B cell (primary cell): ENCODE results near the gene GXYLT1. TPM values are rescaled to one million over a fixed set of nuclear protein-coding genes. Genes with fewer than 3 reads are reported as not detected.

Experiments used
- ATAC-seq: fragments of 200-7000 bp; cut with Tn5 transposase; one replicate; pipeline ENCODE4 v1.10.0; 2021; ENCODE audit warnings: low read depth, mild to moderate bottlenecking, moderate number of reproducible peaks, moderate library complexity
- CTCF ChIA-PET: fragments of 350-600 bp; sonication (Branson Sonifier 250); formaldehyde crosslinking; loops from one replicate; lab custom pipeline; 2021; ENCODE audit warnings: antibody characterized with exemption, inconsistent platforms; lab: Charles Lee
- POLR2A ChIA-PET: fragments of 350-600 bp; sonication (Branson Sonifier 250); formaldehyde crosslinking; loops from one replicate; lab custom pipeline; 2021; ENCODE audit warnings: antibody characterized with exemption; lab: Charles Lee
- DNase-seq: peaks from one replicate; pipeline ENCODE4 v3.0.0; 2013
- H2AFZ ChIP-seq: 2 replicates; pipeline ENCODE4 v1.6.1; 2012; ENCODE audit warnings: mild to moderate bottlenecking, low read depth, low read length; ENCODE audit not compliant: insufficient read depth, poor library complexity, severe bottlenecking
- H3K27ac ChIP-seq, 2 donors: 1 replicate in 1 of 2; 2 replicates in 1 of 2; pipeline ENCODE4 v1.5.1; 2012 to 2013; ENCODE audit warnings: low read length in 2 of 2, mild to moderate bottlenecking in 2 of 2, moderate library complexity in 1 of 2
- H3K27me3 ChIP-seq, 4 experiments: fragments of 200-600 bp in 1 of 4; sonication (generic) in 1 of 4; replicated peaks in 1 of 4; 1 replicate in 2 of 4; 2 replicates in 2 of 4; pipeline versions ENCODE4 v1.6.1 to v1.7.0; 2013 to 2016; ENCODE audit warnings: low read length in 3 of 4, mild to moderate bottlenecking in 2 of 4, mixed read lengths in 1 of 4, moderate library complexity in 1 of 4; ENCODE audit not compliant: insufficient read depth in 4 of 4, control insufficient read depth in 3 of 4; ENCODE audit errors: control extremely low read depth in 1 of 4
- H3K36me3 ChIP-seq, 2 experiments: replicated peaks in 1 of 2; 1 replicate in 1 of 2; 2 replicates in 1 of 2; pipeline versions ENCODE4 v1.6.1 to v1.7.1; 2013; ENCODE audit warnings: low read length in 1 of 2; ENCODE audit not compliant: insufficient read depth in 2 of 2, control insufficient read depth in 1 of 2; ENCODE audit errors: control extremely low read depth in 1 of 2, extremely low read depth in 1 of 2
- H3K4me1 ChIP-seq, 2 donors: fragments of 200-600 bp in 1 of 2; sonication (generic) in 1 of 2; 1 replicate in 1 of 2; 2 replicates in 1 of 2; pipeline versions ENCODE4 v1.5.1 to v1.6.1; 2013 to 2017; ENCODE audit warnings: low read length in 2 of 2; ENCODE audit not compliant: control insufficient read depth in 2 of 2, insufficient read depth in 2 of 2
- H3K4me2 ChIP-seq: replicated peaks from 2 replicates; pipeline ENCODE3; 2012; ENCODE audit warnings: mild to moderate bottlenecking, low read depth, low read length; ENCODE audit not compliant: poor library complexity, severe bottlenecking
- H3K4me3 ChIP-seq, 5 experiments: fragments of 200-600 bp in 1 of 5; sonication (generic) in 1 of 5; 1 replicate in 3 of 5; 2 replicates in 2 of 5; pipeline versions ENCODE4 v1.5.1 to v1.7.0; 2011 to 2016; ENCODE audit warnings: low read length in 4 of 5, mild to moderate bottlenecking in 4 of 5, low read depth in 2 of 5, control low read depth in 1 of 5, moderate library complexity in 1 of 5; ENCODE audit not compliant: insufficient read depth in 1 of 5; ENCODE audit errors: control extremely low read depth in 1 of 5, extremely low read depth in 1 of 5
- H3K79me2 ChIP-seq: fragments of 200-600 bp; sonication (generic); one replicate; pipeline ENCODE4 v1.6.0; 2016; ENCODE audit warnings: low read length; ENCODE audit not compliant: control insufficient read depth, insufficient read depth
- H3K9ac ChIP-seq: fragments of 200-600 bp; sonication (generic); 2 replicates; pipeline ENCODE4 v1.6.1; 2017; ENCODE audit warnings: mild to moderate bottlenecking, low read length, moderate library complexity
- H3K9me3 ChIP-seq, 3 donors: one replicate each; pipeline versions ENCODE4 v1.6.1 to v1.7.1; 2013; ENCODE audit warnings: low read length in 2 of 3; ENCODE audit not compliant: control insufficient read depth in 2 of 3, insufficient read depth in 1 of 3; ENCODE audit errors: control extremely low read depth in 1 of 3
- H4K20me1 ChIP-seq: 2 replicates; pipeline ENCODE4 v1.6.0; 2012; ENCODE audit warnings: mild to moderate bottlenecking, low read length; ENCODE audit not compliant: insufficient read depth, control insufficient read depth, poor library complexity, severe bottlenecking
- H3K27ac Mint-ChIP-seq: one replicate; pipeline ENCODE4 v1.8.0; 2021; ENCODE audit warnings: mixed read lengths
- H3K27me3 Mint-ChIP-seq: one replicate; pipeline ENCODE4 v1.8.0; 2021; ENCODE audit warnings: mixed read lengths
- H3K4me1 Mint-ChIP-seq: one replicate; pipeline ENCODE4 v1.8.0; 2021; ENCODE audit warnings: mixed read lengths
- H3K4me3 Mint-ChIP-seq: one replicate; pipeline ENCODE4 v1.8.0; 2021; ENCODE audit warnings: mixed read lengths
- H3K9me3 Mint-ChIP-seq: one replicate; pipeline ENCODE4 v1.8.0; 2022; ENCODE audit warnings: mixed read lengths; ENCODE audit not compliant: insufficient read depth
- EZH2 ChIP-seq: IDR thresholded peaks from 2 replicates; pipeline ENCODE4 v1.6.1; 2012; ENCODE audit warnings: borderline replicate concordance, low read depth, mild to moderate bottlenecking, moderate library complexity, low read length; ENCODE audit not compliant: insufficient read depth, poor library complexity, severe bottlenecking
- WGBS: methylation state at CpG from one replicate; pipeline ENCODE4 v1.1.5; 2013; ENCODE audit warnings: missing lambda C conversion rate; ENCODE audit not compliant: insufficient coverage; 5-methylcytosine and 5-hydroxymethylcytosine counted together
- intact Hi-C: fragments of 100-400 bp; cut with micrococcal nuclease; formaldehyde crosslinking; loops from one replicate; pipeline ENCODE4 v1.10.0; 2022
- polyA plus RNA-seq: library from polyadenylated mRNA; depleted of rRNA; stranded (reverse); fragments of >200 nt; gene quantifications from 2 replicates; pipeline ENCODE4 v1.2.3, GENCODE V29; 2012
- total RNA-seq, 2 donors: library from RNA; stranded (reverse); fragments of 120-200 nt in 1 of 2; gene quantifications; 1 replicate in 1 of 2; 2 replicates in 1 of 2; pipeline versions ENCODE4 v1.2.3 to v1.2.4, GENCODE V29; 2013 to 2022
- TF ChIP-seq, protein P1 (sequence below): fragments of 200-600 bp; IDR thresholded peaks from one replicate; pipeline ENCODE4 v1.8.0; 2022; ENCODE audit warnings: antibody characterized with exemption, mild to moderate bottlenecking

The GXYLT1 gene
- total and polyA plus RNA-seq, 2 donors (not counting 1 experiment from before 2014, with no cell fraction given) = 2.0 to 9.4 TPM

DNA sequence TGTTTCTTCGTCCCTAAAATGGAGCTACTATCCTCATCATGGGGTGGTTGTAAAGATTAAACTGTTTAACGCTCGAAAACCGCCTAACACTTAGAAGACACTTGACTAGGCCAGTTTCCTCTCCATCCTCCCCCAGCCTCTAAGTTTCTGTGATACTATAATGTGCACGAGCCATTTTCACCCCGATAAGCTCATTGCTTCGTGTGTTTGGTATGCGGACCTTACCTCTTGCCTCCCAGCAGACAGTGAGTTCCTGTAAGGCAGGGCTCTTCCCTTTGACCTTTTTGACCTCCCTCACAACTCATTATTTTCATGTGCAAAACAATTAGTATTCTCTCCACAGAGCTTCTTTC, 499 bp upstream of the GXYLT1 start:
- peak overlapping the region; percentile 60 to 78 (median 74) for H3K4me3 ChIP-seq
- no peaks in the 10 kb centered on the region for H4K20me1 ChIP-seq
- H3K4me3 Mint-ChIP-seq = peak overlapping the region; percentile 94
- peak overlapping the region; percentile 78 for H3K4me2 ChIP-seq
- peaks cover 38% of the 10 kb centered on the region for H3K4me1 Mint-ChIP-seq
- TF ChIP-seq EZH2 = no peak
- TF ChIP-seq, protein P1, sequence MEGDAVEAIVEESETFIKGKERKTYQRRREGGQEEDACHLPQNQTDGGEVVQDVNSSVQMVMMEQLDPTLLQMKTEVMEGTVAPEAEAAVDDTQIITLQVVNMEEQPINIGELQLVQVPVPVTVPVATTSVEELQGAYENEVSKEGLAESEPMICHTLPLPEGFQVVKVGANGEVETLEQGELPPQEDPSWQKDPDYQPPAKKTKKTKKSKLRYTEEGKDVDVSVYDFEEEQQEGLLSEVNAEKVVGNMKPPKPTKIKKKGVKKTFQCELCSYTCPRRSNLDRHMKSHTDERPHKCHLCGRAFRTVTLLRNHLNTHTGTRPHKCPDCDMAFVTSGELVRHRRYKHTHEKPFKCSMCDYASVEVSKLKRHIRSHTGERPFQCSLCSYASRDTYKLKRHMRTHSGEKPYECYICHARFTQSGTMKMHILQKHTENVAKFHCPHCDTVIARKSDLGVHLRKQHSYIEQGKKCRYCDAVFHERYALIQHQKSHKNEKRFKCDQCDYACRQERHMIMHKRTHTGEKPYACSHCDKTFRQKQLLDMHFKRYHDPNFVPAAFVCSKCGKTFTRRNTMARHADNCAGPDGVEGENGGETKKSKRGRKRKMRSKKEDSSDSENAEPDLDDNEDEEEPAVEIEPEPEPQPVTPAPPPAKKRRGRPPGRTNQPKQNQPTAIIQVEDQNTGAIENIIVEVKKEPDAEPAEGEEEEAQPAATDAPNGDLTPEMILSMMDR = no peak
- H3K27ac Mint-ChIP-seq = peak overlapping the region; percentile 88
- WGBS = 7% methylated on average over 3 of the region's 8 CpGs
- intact Hi-C loops = loop anchor here (2.0 to 10.0 kb wide), 3 partner anchors 182 to 1690 kb away; partner anchors contain the start of genes PPHLN1, TMEM117 and ZCRB1
- POLR2A ChIA-PET = no interaction called here
- CTCF ChIA-PET = interaction anchor here (0.6 to 1.3 kb wide), 6 partner anchors 16 to 330 kb away, joined by 3 to 4 read pairs (median 3); no protein-coding TSS in a partner anchor
- no peaks in the 10 kb centered on the region for H3K9me3 ChIP-seq
- peak overlapping the region; percentile 77 for H3K9ac ChIP-seq
- H3K36me3 ChIP-seq = no peaks in the 10 kb centered on the region
- DNase-seq (no peak), ATAC-seq (peak; percentile 1)
- H3K9me3 Mint-ChIP-seq = no peaks in the 10 kb centered on the region
- H3K27ac ChIP-seq = peak overlapping the region in 1 of 2 donors; percentile 68
- H3K27me3 Mint-ChIP-seq = no peaks in the 10 kb centered on the region
- H3K4me1 ChIP-seq = peaks cover 21 to 27% of the 10 kb centered on the region in 2 donors
- H3K79me2 ChIP-seq = peaks cover 38% of the 10 kb centered on the region
- H3K27me3 ChIP-seq = no peaks in the 10 kb centered on the region
- peak overlapping the region; percentile 95 for H2AFZ ChIP-seq

DNA sequence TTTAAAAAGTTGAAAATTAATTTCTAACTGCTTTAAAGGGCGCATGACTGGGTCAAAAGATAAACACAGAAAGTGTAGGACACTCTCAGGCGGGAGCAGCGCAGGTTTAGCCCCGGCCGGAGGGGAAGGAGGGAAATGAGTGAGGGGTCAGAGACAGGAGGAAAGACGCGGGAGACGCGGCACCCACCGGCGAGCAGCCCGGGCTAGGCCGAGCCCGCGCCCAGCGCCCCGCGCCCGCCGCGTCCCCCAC, 591 bp downstream of the GXYLT1 start:
- Histone ChIP-seq H3K27ac (peak overlapping the region in 1 of 2 donors; percentile 68), H2AFZ (peak overlapping the region; percentile 95), H3K9me3 (no peaks in the 10 kb centered on the region), H3K9ac (peak overlapping the region; percentile 77), H3K79me2 (peaks cover 47% of the 10 kb centered on the region), H3K27me3 (no peaks in the 10 kb centered on the region), H3K4me1 (peaks cover 21 to 27% of the 10 kb centered on the region in 2 donors), H3K36me3 (no peaks in the 10 kb centered on the region), H3K4me3 (peak overlapping the region; percentile 56 to 78 (median 68)), H4K20me1 (no peaks in the 10 kb centered on the region), H3K4me2 (peak overlapping the region; percentile 78)
- intact Hi-C loops = loop anchor here (1.0 to 10.0 kb wide), 6 partner anchors 47 to 1691 kb away; partner anchors contain the start of genes PPHLN1, TMEM117, YAF2 and ZCRB1
- TF ChIP-seq, protein P1 = no peak
- TF ChIP-seq EZH2 = no peak
- Mint-ChIP-seq H3K4me3 (peak overlapping the region; percentile 82), H3K4me1 (peaks cover 44% of the 10 kb centered on the region), H3K9me3 (no peaks in the 10 kb centered on the region), H3K27ac (peak overlapping the region; percentile 86), H3K27me3 (no peaks in the 10 kb centered on the region)
- DNase-seq (no peak), ATAC-seq (no peak)
- ChIA-PET POLR2A (interaction anchor here (0.6 kb wide), 1 partner anchor 18 kb away, joined by 5 read pairs; no protein-coding TSS in a partner anchor), CTCF (no interaction called here)
- WGBS = 0% methylated on average over 21 of the region's 21 CpGs
